ENCODE results near the gene ZNF668.
"Not testable (repeated sequence)": the region's sequence is repeated elsewhere in the genome, so short reads cannot be mapped to it uniquely, and the experiment has no call there.

ZNF668 gene

DNA sequence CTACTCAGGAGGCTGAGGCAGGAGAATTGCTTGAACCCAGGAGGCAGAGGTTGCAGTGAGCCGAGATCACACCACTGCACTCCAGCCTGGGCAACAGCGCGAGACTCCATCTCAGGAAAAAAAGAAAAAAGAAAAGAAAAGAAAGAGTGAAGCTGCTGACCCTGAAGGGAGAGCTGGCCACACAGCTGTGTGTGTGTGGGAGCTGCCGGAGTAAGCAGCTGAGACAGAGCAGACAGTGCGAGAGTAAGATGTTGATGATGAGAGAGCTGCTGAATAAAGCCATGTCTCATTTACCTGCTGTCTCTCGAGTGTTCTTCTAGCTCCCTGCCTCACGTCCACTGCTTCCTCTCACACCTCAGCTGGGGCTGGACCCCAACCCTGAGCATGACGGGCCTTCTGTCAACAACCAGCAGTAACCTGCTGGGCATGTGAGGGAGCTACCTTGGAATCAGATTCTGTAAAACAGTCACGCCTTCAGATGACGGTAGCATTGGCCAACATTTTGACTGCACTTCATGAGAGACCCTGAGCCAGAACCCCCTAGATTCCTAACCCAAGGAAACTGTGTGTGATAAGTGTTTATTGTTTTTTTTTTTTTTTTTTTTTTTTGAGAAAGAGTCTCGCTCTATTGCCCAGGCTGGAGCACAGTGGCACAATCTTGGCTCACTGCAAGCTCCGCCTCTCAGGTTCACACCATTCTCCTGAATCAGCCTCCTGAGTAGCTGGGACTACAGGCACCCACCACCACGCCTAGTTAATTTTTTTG lies 27.0 kb upstream of the ZNF668 start:
- DNase-seq, result not testable (repeated sequence)

DNA sequence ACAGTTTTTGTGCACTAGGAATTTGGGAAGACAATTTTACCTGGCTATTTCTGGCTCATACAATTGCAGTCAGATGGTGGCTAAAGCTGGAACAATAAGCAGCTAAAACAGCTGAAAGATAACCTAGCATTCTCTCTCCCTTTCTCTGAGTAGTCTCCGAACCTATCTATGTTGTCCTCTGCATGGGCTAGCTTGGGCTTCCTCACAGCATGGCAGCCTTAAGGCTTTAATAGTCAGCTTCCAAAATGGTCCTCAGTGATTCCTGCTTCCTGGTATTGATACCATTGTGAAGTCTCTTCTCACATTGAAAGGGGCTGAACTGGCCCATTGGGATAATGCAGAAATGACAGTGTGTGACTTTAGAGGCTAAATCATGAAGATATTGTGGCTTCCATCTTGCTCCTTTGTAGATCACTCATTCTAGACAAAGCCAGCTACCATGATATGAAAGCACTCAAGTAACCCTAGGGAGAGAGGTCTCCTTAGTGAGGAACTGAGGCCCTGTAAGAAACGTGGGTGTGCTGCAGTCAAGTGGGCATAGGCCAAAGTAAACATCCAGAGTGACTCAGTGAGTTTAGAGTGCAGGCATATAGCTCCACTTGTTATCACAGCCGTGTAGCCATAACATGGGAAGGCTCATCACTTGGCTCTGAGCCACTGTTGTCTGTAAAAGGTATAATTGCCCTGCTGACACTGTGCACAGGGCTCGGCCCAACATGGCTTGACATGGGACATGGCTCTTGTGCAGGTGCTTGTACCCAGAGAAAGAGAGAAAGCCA lies 26.0 kb upstream of the ZNF668 start:
- DNase-seq, result peak; percentile 73

DNA sequence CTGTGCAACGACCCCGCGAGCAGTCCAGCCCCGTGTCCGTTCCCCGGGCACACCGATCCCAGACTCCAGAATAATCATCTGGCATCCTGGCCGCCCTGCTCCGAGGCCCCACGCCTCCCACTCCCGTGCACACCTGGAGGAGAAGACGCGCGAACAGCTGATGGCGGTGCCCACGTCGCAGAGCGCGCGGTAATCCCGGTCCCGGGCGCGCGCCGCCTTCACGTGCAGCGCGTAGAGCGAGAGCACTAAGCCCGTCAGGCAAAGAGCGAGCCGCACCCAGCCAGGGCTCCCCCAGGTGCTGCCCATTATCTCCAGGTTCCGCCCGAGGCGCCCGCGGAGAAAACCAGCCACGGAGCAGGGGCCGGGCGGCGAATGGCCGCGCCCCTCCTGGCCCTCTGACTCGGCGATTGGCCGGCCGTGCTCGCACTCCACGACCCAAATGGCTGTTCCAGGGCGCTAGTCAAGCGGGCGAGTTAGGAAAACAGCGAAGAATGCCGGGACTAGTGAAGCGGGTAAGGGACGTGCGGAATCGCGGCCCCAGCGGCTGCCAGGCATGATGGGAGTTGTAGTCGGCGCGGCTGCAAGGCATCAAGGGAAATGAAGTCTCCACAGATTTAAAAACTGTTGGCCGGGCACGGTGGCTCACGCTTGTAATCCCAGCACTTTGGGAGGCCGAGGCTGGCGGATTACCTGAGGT lies 20.5 kb upstream of the ZNF668 start, which contains the start of gene VKORC1:
Gene VKORC1 (minus strand): TSS at position 374 of the 697 bp plus-strand sequence. CDS start 68 bp downstream, at position 306.
- peak; percentile 98 for DNase-seq

DNA sequence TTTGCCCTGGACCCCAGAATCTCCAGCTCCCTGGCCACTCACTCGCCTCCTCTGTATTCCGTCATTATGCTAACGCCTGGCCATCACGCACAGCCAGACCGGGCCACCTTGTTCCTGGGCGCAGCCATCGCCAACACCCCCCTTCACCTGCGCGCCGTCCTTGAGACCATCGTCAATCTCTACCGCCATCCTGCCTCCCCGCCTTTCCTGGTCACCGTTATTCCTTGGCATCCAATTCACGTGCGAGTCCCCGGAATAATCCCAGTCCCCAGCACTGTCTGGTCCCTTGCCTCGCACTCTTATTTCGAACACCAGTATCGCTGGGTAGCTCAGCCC lies 20.0 kb upstream of the ZNF668 start:
- DNase-seq, result peak; percentile 51

DNA sequence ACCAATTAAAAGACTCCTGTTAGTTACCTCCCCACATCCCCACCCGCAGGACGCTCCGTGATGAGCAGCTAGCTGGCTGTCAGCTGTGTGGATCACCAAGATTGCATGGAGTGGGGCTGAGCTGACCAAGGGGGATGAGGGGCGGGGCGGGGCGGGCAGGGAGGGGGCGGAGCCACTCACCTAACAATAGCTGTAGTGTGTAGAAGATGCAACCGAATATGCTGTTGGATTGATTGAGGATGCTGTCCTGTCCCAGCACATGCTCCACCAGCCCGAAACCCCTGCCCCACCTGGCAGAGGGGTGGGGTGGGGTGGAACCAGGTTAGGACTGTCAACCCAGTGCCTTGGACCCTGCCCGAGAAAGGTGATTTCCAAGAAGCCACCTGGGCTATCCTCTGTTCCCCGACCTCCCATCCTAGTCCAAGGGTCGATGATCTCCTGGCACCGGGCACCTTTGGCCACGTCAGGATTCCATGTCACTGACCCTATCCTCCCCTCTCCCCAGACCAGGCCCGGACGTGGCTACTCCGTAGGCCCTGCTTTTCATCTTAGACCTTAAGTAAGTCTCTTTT lies 19.2 kb upstream of the ZNF668 start:
- no peak for DNase-seq

DNA sequence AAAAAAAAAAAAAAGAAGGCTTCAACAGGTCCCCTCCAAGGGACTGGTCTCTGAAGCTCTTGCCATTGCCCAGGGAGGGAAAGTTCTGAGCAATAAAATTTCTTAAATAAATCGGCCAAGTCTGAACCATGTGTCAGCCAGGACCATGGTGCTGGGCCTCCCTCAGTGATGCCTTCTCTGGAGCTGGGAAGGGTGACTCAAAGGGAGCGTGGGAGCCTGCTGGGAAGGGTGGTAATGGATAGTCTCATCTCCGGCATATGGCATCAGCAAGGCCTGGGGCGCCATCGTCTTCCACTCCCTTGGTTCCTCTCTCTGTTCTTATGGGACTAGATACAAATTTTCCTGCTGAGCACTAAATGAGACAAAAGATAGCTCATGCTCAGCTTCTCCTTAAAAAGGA lies 18.3 kb upstream of the ZNF668 start:
- no peak for DNase-seq

DNA sequence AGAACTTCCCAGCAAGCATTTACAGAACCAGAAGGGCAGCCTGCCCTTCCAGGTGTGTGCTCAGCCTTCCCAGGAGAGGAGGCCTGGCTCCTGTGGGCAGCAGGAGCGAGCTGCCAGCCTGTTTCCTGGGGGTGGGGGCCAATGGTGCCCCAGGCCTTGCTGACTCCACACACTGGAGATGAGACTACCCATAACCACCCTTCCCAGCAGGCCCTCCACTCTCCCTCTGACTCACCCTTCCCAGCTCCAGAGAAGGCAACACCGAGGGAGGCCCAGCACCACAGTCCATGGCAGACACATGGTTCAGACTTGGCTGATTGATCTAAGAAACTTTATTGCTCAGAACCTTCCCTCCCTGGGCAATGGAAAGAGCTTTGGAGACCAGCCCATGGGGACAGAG lies 16.5 kb upstream of the ZNF668 start:
- DNase-seq, result no peak

DNA sequence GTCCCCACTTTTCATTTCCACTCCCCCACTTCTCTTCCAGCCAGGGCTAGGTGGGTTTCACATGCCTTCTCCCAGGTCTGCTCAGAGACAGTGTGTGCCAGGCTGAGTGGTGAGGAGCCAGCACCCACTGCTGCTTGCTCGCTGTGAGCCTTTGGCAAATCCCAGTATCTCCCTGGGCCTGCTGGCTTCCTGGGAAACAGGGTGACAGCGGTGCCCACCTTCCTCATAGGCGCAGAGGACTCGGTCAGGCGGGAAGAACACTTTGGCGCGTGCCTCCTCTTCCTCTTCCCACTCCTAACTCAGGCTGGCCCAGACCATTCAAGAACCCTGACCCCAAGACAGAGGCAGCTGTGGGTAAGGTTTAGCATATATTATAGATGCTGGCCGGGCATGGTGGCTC lies 15.2 kb upstream of the ZNF668 start:
- no peak for DNase-seq

DNA sequence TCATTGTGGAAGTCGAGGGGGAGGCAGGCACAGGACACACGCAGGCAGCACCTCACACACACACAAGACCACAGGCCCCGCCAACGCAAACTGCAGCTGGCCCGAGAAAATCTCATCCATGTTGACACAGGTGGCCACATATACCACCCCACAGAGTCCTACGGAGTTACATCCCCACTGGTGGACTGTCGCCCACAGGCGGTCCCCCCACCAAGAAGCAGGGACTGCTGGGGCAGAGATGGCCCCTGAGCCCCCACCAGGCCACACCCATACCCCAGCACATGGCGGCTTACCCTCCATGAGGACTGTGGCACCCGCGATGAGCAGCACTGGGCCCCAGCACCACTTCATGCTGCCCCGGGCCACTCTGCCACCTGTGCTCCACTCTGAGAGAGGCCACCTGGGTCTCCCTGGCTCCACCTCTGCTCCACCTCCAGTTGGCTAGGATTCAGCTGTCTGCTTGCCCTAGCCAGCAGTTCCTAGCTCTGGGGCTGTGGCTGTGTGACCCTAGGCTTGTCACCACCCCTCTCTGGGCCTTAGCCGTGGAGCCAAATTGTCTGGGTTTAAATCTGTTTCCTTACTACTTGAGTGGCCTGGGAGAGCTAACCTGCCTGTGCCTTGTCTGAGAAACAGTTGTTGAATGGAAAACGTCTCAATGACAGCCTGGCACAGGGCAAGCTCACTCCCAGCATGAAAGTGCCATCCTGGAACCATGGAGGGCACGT lies 14.6 kb upstream of the ZNF668 start, which contains the start of gene PRSS53:
Gene PRSS53 (minus strand): TSS at position 485 of the 725 bp plus-strand sequence. CDS start 134 bp downstream, at position 351.
- peak; percentile 85 for DNase-seq

DNA sequence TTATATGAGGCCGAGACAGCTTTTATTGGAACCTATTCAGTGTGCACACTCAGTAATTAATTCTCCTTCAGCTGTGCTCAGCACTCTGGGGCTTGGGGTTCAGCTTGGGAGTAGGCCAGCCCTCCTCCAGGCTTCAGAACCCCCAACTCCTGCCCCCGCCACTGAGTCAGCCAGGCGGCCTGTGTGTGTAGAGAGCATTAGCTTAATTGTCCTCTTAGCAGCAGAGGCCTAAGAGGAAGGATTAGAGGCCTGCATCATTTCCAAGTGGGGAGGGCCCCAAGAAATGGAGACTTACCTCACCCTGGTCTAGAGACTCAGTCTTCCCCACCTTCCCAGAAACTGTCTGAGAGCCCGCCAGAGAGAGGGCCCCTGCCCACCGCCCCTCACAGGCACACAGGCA lies 13.9 kb upstream of the ZNF668 start:
- peak; percentile 24 for DNase-seq

DNA sequence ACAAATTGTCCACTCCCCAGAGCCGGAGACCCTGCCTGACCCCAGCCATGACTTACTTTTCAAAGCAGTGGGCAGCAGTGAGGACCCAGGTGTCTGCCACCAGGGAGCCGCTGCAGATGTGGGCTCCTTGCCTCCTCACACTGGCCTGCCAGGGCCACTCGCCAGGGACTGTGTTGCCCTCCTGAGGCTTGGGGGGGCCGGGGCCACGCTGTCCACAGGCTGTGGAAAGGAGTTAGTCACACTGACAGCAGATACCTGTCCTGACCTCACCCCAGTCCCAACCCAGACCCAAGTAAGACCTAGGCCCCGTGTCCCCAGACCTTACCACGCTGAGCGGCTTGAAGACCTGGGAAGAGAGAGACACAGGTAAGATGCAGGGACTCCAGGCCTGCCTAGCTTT lies 13.4 kb upstream of the ZNF668 start:
- DNase-seq, result no peak

DNA sequence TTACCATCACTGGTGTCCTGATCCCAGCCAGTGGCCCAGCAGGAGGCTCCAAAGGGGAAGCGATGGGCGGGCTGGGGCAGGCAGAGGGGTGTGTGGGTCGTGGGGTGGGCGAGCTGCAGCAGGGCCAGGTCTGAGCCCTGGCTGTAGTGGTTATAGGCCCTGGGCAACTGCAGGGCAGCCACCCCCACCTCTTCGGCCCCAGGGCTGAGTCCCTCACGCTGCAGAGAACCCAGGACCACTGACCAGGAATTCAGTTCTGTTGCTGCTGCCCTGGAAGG lies 12.5 kb upstream of the ZNF668 start:
- no peak for DNase-seq

DNA sequence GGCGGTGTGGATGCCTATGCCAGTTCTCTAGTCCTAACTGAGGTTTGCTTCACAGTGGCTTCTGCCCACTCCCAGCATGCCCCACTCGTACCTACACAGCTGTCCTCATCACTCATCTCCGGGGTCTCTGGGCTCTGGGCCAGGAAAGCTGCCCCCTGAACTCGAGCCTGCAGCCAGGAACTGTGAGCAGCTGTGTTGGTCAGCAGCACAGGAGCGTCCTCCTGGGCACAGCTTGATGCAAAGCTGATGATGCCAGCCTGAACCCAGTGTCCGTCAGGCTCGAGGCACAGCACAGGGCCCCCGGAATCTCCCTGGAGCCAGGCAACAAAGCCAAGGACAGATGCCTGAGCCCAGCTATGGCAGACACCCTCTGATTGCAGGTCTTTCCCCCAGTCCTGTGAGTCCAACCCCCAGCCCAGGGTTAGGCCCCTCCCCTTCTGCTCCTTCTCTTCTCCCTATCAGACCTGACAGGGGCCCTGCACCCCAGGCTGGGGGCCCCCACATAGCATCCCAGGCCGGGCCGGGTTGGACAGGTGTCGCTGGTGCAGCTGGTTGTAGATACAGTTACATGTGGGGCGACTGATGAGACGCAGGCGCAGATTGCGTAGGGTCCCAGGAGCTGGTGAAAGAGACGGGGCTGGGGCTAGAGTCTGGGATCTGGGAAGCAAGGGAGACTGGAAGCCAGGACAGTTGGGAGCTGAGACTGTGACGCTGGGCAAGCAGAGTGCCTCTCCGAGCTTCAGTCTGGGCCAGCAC lies 12.0 kb upstream of the ZNF668 start:
- DNase-seq, result no peak

DNA sequence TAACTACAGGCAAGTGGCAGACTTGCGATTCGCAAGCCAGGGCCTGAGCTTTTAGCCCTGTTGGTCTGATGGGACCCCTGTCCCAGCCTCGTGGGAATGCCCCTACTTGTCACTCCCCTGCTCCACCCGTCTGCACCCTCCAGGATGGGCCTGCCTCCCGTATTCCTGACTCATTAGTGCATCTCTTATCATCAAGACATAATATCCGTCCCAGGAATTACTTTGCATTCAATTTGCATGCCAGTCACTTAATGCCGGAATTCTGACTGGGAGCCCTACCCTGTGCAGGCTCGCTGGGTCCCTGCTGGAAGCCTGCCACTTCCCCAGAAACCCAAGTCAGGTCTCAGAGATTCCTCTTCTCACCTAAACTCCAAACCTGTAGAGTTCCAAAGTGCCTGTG lies 11.4 kb upstream of the ZNF668 start:
- no peak for DNase-seq

DNA sequence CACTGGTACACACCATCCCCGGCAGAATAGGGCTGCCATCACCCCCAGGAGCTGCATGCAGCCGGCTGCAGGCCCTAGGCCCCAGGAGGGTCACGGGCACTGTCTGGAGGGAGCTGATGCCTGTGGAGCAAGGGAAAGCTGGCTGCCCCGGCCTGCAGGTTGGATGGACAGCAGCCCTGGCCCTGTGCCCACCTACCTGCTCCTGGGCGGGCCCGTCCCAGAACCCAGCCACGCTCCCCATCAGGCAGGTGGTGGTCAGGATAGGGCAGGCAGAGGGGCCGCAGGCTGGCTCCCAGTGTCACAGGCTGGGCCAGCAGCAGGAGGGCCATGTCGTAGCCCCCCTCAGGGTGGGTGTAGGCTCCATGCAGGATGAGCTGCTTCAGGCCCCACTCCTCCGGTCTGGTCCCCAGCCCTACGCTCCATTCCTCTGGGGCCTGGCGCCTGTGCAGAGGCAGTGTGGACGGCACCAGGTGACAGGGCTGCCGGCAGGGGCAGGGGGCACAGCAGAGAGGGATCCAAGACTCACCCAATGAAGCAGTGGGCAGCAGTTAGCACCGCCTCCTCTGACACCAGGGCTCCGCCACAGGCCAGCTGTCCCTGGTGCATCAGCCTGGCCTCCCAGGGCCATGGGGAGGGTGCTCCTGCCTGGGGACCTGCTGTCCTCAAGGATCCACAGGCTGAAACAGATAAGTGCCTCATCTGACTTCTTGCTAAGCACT lies 10.7 kb upstream of the ZNF668 start:
- DNase-seq, result no peak

DNA sequence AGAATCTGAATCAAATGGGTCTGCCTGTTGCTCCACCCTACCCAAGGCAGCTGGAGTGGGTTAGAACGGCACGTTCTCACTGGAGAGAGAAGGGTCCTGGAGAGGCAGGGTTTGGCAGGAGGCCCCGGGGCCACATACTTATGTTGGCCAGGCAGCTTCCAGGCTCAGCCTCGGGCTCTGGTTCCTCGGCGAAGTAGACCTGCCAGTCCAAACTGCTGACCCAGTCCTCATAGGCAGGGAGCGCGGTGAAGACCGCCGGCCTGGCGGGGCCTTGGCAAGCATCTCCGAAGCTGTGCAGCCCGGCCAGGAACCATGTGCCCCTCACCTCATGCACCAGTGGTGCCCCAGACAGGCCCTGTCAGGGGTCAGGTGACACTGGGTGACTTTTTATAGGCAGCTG lies 9.9 kb upstream of the ZNF668 start:
- no peak for DNase-seq

DNA sequence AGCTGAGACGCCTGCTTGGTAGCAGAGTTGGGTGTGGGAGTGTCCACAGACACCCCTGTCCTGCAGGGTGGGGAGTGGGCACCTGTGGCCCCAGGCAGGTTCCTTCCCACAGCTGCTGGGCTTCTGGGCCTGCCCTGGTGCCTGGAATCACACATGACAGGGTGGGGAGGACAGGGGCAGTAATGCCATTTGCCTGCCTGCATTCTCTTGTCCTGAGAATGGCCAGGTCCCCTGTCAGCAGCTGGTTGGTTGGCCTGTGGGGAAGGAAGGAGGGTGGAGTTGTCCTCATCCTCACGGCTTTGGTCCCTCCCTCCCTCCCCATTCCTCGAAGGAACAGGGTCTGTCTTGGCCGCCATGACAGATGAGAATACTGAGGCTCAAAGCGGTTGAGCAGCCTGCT lies 9.5 kb upstream of the ZNF668 start:
- no peak for DNase-seq

DNA sequence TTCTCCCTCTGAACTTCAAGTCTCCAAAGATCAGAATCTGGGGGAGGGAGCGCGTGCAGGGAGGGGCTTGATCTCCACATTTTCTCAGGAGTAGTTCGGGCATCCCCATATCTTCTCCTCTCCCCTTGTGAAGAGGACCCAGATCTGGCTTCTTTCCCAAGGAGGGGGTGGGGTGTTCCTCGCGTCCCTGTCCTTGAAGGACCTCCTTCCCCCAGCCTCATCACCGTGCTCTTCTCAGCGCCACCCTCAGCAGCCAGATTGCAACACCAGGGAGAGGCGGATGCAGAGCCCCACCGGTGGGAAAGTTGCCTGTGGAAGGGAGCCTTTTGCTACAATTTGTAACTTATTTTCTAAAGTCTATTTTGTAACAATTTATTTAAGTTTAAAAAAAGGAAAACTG lies 9.0 kb upstream of the ZNF668 start:
- DNase-seq, result no peak

DNA sequence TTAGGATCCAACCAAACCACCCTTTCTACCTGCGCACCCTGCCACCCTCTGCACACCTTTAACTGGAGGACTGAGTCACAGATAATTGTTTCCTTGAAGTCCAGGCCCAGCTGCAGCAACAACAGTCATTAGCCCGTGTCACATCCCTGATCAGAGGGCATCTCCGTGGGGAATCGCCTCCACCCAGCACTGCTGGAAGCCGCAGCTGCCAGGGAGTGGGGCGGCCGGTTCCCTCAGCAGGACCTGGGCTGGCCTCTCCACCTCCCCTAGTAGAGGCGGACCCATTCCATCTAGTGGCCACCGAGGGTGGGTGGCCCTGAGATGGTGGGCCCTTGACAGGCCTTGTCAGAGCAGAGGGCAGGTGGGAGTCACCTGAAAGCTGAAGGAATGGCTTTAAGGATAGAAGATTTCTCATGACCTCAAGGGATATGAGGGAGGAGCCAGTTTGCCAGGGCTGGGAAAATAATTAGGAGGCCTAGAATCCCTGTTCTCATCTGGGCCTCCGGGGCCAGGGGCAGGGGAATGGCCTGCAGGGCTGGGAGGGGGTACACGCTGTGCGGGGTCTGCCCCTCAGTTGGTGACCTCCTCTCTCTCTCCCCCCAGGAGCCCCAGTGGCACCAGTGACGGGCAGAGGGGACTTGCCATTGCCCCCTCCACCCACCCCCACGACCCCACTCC lies 8.5 kb upstream of the ZNF668 start:
- no peak for DNase-seq

DNA sequence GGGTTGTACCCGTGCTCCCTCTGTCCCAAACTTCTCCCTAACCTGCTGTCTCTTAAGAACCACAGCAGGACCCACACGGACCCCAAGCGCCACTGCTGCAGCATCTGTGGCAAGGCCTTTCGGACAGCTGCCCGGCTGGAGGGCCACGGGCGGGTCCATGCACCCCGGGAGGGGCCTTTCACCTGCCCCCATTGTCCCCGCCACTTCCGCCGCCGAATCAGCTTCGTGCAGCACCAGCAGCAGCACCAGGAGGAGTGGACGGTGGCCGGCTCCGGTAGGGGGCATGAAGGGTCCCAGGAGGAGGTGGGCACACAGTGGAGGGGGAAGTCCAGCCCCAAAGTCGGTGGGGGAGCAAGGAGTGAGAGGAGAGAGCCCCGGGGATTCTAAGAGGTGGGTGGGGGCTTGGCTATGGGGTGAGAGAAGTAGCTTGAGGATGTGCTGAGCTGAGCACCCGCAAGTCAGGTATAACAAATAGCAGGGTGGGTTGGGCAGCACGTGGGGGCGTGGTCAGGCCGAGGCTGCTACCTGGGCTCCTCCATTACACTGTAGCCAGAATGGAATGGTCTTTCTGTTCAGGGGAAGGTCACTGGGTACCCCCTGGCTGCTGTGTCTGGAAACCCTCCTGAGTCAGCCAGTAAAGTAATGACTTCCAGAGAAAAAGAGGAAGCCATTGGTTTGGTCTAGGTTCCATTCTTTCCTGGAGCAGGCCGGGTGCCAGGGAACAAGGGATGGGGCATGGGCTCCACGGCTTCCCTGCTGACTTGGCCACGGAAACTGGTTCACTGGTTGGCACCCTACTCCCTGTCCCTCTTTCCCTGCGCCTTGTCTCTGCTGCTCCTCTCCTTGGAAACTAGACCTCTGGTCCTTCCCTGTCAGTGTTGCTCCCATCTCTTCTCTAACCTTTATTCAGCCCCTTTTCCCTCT lies 7.7 kb upstream of the ZNF668 start:
- no peak for DNase-seq

Measured in DMS53 (cell line).